ENCODE measurements around the gene ACOX2. TPM values are rescaled to one million over a fixed set of nuclear protein-coding genes. Genes with fewer than 3 reads are reported as not detected.

The ACOX2 gene
- total RNA-seq, 1 experiment from 2014 or later: 3.2 TPM

- intact Hi-C loops (cut with micrococcal nuclease; ENCODE audit: unreplicated experiment): no loop called here
- Histone ChIP-seq H3K4me1 (ENCODE audit: control insufficient read depth, insufficient read depth, low read length) (peaks cover 7% of the 10 kb centered on the region; the same call in 1 of the 2 replicates), H3K27ac (ENCODE audit: low read length) (no peak overlapping the region), H3K4me3 (ENCODE audit: low read depth in 2 of 2, low read length in 2 of 2) (no peak overlapping the region), H3K9me3 (ENCODE audit: control insufficient read depth, insufficient read depth, low read depth, low read length) (no peaks in the 10 kb centered on the region), H3K27me3 (ENCODE audit: control insufficient read depth, insufficient read depth, low read length) (no peaks in the 10 kb centered on the region), H3K36me3 (ENCODE audit: control insufficient read depth, insufficient read depth, low read length) (no peaks in the 10 kb centered on the region)
- peak; percentile 45 for TF ChIP-seq CTCF (IDR thresholded peaks at IDR 0.05)
- TF ChIP-seq SIN3A (IDR thresholded peaks at IDR 0.05; ENCODE audit: borderline replicate concordance, insufficient read depth, low read depth, low read length): no peak
- CTCF ChIA-PET: interaction anchor here (0.6 to 1.2 kb wide), 3 partner anchors 69 to 1212 kb away, joined by 3 to 8 read pairs (median 4); no protein-coding TSS in a partner anchor
- DNase-seq (ENCODE audit: low read depth, low spot score): no peak
- ATAC-seq: peak; percentile 49
- in situ Hi-C loops (cut with HindIII; ENCODE audit: low pct_unique_long_range_greater_than_20kb, low sequenced_read_pairs): no loop called here
- POLR2A ChIA-PET: interaction anchor here (0.7 kb wide), 1 partner anchor 252 kb away, joined by 3 read pairs; no protein-coding TSS in a partner anchor
- BruUV-seq (replicated peaks): no TSS peak
Measured at GRCh38 chr3:58560771-58561311, 23.9 kb upstream of the ACOX2 start.

- TF ChIP-seq CTCF (IDR thresholded peaks at IDR 0.05): no peak
- TF ChIP-seq TCF7L2 (IDR thresholded peaks at IDR 0.05; ENCODE audit: low read depth, low read length): no peak
- TF ChIP-seq POLR2AphosphoS5 (IDR thresholded peaks at IDR 0.05; ENCODE audit: low read depth, low read length): no peak
- no peak for TF ChIP-seq SIN3A (IDR thresholded peaks at IDR 0.05; ENCODE audit: borderline replicate concordance, insufficient read depth, low read depth, low read length)
- no peak for TF ChIP-seq REST (IDR thresholded peaks at IDR 0.05; ENCODE audit: insufficient read depth in 1 of 2, low read depth in 2 of 2, low read length in 1 of 2)
- no TSS peak for BruUV-seq (replicated peaks)
- intact Hi-C loops (cut with micrococcal nuclease; ENCODE audit: unreplicated experiment) (no loop called here), in situ Hi-C loops (cut with HindIII; ENCODE audit: low pct_unique_long_range_greater_than_20kb, low sequenced_read_pairs) (no loop called here)
- no peaks in the 10 kb centered on the region for H3K9me3 ChIP-seq (ENCODE audit: control insufficient read depth, insufficient read depth, low read depth, low read length)
- H3K27ac ChIP-seq (ENCODE audit: low read length): no peak overlapping the region
- no peaks in the 10 kb centered on the region for H3K36me3 ChIP-seq (ENCODE audit: control insufficient read depth, insufficient read depth, low read length)
- H3K4me3 ChIP-seq (ENCODE audit: low read depth in 2 of 2, low read length in 2 of 2): no peak overlapping the region
- ATAC-seq (no peak), DNase-seq (ENCODE audit: low read depth, low spot score) (no peak)
- no peaks in the 10 kb centered on the region for H3K27me3 ChIP-seq (ENCODE audit: control insufficient read depth, insufficient read depth, low read length)
- H3K4me1 ChIP-seq (ENCODE audit: control insufficient read depth, insufficient read depth, low read length): peaks cover 4% of the 10 kb centered on the region; the same call in 1 of the 2 replicates
- ChIA-PET CTCF (no interaction called here), POLR2A (no interaction called here)
Measured at GRCh38 chr3:58559586-58559985, 22.6 kb upstream of the ACOX2 start.
